Measurements from ENCODE around the gene OR51G2. TPM values are rescaled to one million over a fixed set of nuclear protein-coding genes. Genes with fewer than 3 reads are reported as not detected.

OR51G2 gene
- total and polyA plus RNA-seq, 12 donors = not detected

DNA sequence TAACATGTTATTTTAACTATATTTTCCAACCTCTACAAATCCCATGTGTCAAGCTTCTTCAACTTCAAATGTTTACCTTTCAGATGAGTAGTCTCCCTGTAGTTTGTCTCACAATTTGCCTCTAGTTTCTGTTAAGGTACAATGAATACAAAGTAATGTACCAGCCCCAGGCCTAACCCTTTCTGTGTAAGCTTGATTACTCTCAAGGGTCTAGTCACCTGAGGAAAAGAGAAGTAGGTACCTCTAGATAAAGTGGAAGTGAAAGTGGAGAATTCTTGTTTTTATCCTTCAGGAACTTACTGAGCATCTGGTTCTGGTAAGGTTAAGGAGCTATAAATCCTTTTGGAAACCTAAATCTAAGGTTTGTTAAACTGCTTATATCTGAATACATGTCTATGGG, 15.7 kb downstream of the OR51G2 start, which contains the start of gene OR51A7:
OR51A7 (plus strand) TSS at position 300 of the 400 bp plus-strand sequence. CDS start 3,587 bp downstream, outside the sequence.
- intact Hi-C loops (cut with DNase I) = no loop called here
- Histone ChIP-seq H3K27ac (no peak within 1 kb of the TSS), H3K36me3 (replicated peaks in 1 of 2) (no peaks in the 10 kb centered on the region), H3K4me1 (replicated peaks in 1 of 2) (no peaks in the 10 kb centered on the region), H3K27me3 (no peaks in the 10 kb centered on the region), H3K4me3 (no peak within 1 kb of the TSS), H3K9me3 (replicated peaks in 1 of 3) (no peaks in the 10 kb centered on the region)
- no peak for DNase-seq
- TF ChIP-seq, protein P1, sequence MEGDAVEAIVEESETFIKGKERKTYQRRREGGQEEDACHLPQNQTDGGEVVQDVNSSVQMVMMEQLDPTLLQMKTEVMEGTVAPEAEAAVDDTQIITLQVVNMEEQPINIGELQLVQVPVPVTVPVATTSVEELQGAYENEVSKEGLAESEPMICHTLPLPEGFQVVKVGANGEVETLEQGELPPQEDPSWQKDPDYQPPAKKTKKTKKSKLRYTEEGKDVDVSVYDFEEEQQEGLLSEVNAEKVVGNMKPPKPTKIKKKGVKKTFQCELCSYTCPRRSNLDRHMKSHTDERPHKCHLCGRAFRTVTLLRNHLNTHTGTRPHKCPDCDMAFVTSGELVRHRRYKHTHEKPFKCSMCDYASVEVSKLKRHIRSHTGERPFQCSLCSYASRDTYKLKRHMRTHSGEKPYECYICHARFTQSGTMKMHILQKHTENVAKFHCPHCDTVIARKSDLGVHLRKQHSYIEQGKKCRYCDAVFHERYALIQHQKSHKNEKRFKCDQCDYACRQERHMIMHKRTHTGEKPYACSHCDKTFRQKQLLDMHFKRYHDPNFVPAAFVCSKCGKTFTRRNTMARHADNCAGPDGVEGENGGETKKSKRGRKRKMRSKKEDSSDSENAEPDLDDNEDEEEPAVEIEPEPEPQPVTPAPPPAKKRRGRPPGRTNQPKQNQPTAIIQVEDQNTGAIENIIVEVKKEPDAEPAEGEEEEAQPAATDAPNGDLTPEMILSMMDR (IDR thresholded peaks at IDR 0.05) = no peak
- TF ChIP-seq POLR2A (IDR thresholded peaks at IDR 0.05) = no peak

- 78 to 91% (median 86%) methylated on average over 1 of the region's 1 CpG for WGBS, 4 donors
- H3K9me3 ChIP-seq (replicated peaks in 1 of 3) = no peaks in the 10 kb centered on the region
- no peak overlapping the region for H3K27ac ChIP-seq
- H3K4me1 ChIP-seq (replicated peaks in 1 of 2) = no peaks in the 10 kb centered on the region
- H3K4me3 ChIP-seq = no peak overlapping the region
- no peaks in the 10 kb centered on the region for H3K27me3 ChIP-seq
- no peaks in the 10 kb centered on the region for H3K36me3 ChIP-seq (replicated peaks in 1 of 2)
- no peak for DNase-seq
- no peak for TF ChIP-seq POLR2A (IDR thresholded peaks at IDR 0.05)
- TF ChIP-seq, protein P1 (IDR thresholded peaks at IDR 0.05) = no peak
- intact Hi-C loops (cut with DNase I) = no loop called here
Measured at GRCh38 chr11:4891996-4892640, 27.0 kb downstream of the OR51G2 start.

DNA sequence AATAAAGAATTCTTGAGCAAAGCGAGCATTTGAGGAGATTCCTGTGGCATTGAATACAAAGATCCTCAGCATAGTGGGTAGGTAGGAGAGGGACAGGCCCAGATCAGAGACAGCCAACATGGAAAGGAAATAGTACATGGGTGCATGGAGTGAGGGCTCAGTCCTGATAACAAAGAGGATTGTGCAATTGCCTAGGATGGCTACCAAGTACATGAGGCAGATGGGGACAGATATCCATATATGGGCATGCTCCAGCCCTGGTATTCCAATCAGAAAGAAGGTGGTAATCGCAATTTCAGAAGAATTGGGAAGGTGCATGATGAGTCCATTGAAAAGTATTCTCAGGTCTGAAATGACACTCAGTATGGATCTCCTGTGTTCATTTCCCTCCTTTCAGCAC, 28.9 kb downstream of the OR51G2 start:
- DNase-seq = no peak
- H3K27ac ChIP-seq = no peak overlapping the region
- H3K36me3 ChIP-seq (replicated peaks in 1 of 2) = no peaks in the 10 kb centered on the region
- H3K27me3 ChIP-seq = no peaks in the 10 kb centered on the region
- 79 to 83% (median 79%) methylated on average over 2 of the region's 2 CpGs for WGBS, 4 donors
- intact Hi-C loops (cut with DNase I) = no loop called here
- no peaks in the 10 kb centered on the region for H3K9me3 ChIP-seq (replicated peaks in 1 of 3)
- no peaks in the 10 kb centered on the region for H3K4me1 ChIP-seq (replicated peaks in 1 of 2)
- TF ChIP-seq POLR2A (IDR thresholded peaks at IDR 0.05) = no peak
- TF ChIP-seq, protein P1 (IDR thresholded peaks at IDR 0.05) = no peak
- no peak overlapping the region for H3K4me3 ChIP-seq

- Histone ChIP-seq H3K4me3 (no peak overlapping the region), H3K4me1 (replicated peaks in 1 of 2) (no peaks in the 10 kb centered on the region), H3K9me3 (replicated peaks in 1 of 3) (no peaks in the 10 kb centered on the region), H3K27ac (no peak overlapping the region), H3K36me3 (replicated peaks in 1 of 2) (no peaks in the 10 kb centered on the region), H3K27me3 (no peaks in the 10 kb centered on the region)
- intact Hi-C loops (cut with DNase I) = no loop called here
- TF ChIP-seq POLR2A (IDR thresholded peaks at IDR 0.05) = no peak
- TF ChIP-seq, protein P1 (IDR thresholded peaks at IDR 0.05) = no peak
- DNase-seq = no peak
- WGBS, 4 donors = 0% methylated on average over 1 of the region's 1 CpG
Measured at GRCh38 chr11:4887591-4887990, 31.6 kb downstream of the OR51G2 start.

Data from adrenal gland (tissue), 12 donors.